H1 (cell line): ENCODE results near the gene FAT1.

Experiments used
- CBX5 ChIP-seq: fragments of 300-800, 300-1000 bp; sonication (generic); IDR thresholded peaks from 2 replicates; pipeline ENCODE4 v1.7.1; 2016; ENCODE audit warnings: antibody characterized with exemption, low read length, low read depth
- CHD2 ChIP-seq: IDR thresholded peaks from 2 replicates; pipeline ENCODE4 v1.6.1; 2012; ENCODE audit warnings: low read length, improper control_type of control experiment
- EGR1 ChIP-seq: IDR thresholded peaks from 2 replicates; pipeline ENCODE4 v1.6.1; 2011; ENCODE audit warnings: low read depth, low read length, borderline replicate concordance
- EZH2 ChIP-seq: fragments of 200-600 bp; sonication (generic); IDR thresholded peaks from 2 replicates; pipeline ENCODE4 v1.7.1; 2012; ENCODE audit warnings: low read depth, mild to moderate bottlenecking, moderate library complexity, low read length, inconsistent platforms; ENCODE audit not compliant: severe bottlenecking
- NRF1 ChIP-seq: IDR thresholded peaks from 2 replicates; pipeline ENCODE4 v1.6.1; 2011; ENCODE audit warnings: mild to moderate bottlenecking, low read depth, low read length, improper control_type of control experiment
- POLR2A ChIP-seq, 2 experiments: IDR thresholded peaks; 1 replicate in 1 of 2; 2 replicates in 1 of 2; pipeline ENCODE4 v1.6.1; 2011; ENCODE audit warnings: low read depth in 2 of 2, low read length in 2 of 2, mild to moderate bottlenecking in 2 of 2; ENCODE audit errors: control extremely low read depth in 1 of 2
- POLR2AphosphoS5 ChIP-seq: IDR thresholded peaks from 2 replicates; pipeline ENCODE4 v1.6.1; 2011; ENCODE audit warnings: low read depth, low read length
- SIN3A ChIP-seq, 2 experiments: IDR thresholded peaks in 1 of 2; conservative IDR thresholded peaks in 1 of 2; 2 replicates each; pipeline ENCODE4 v1.6.1; 2011 to 2012; ENCODE audit warnings: low read length in 2 of 2, improper control_type of control experiment in 1 of 2, low read depth in 1 of 2, mild to moderate bottlenecking in 1 of 2
- SP4 ChIP-seq: IDR thresholded peaks from 2 replicates; pipeline ENCODE4 v1.6.1; 2012; ENCODE audit warnings: low read length, inconsistent platforms
- TF ChIP-seq, protein P1 (sequence below), 3 experiments: IDR thresholded peaks; 1 replicate in 2 of 3; 2 replicates in 1 of 3; pipeline versions ENCODE4 v1.5.1 to v1.6.1; 2011; ENCODE audit warnings: low read length in 3 of 3, mild to moderate bottlenecking in 3 of 3, inconsistent platforms in 2 of 3, low read depth in 1 of 3, moderate library complexity in 1 of 3; ENCODE audit not compliant: insufficient read depth in 1 of 3; ENCODE audit errors: control extremely low read depth in 1 of 3
- TF ChIP-seq, protein P2 (sequence below): IDR thresholded peaks from 2 replicates; pipeline ENCODE4 v1.6.1; 2011; ENCODE audit warnings: low read length, improper control_type of control experiment
- TF ChIP-seq, protein P3 (sequence below): IDR thresholded peaks from 2 replicates; pipeline ENCODE4 v1.6.1; 2012; ENCODE audit warnings: inconsistent platforms

DNA sequence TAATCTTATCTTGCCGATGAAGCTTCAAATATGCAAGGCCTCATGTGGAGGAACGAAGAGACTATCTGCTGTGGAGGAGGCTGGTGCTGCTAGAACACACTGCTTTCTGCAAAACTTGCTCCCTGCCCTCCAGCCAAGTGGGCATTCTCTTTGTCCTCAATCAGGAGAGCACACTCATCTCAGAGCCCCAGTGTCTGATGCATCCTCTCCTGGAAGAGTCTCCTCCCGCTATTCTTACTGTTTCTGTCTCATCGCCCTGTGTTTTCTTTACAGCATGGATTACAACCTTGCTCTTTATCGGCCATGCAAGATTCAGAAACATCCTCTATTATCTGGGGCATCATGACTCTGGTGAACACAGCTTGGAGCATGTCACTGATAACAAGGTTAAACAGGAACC, 100.1 kb downstream of the FAT1 start:
- TF ChIP-seq, protein P1, sequence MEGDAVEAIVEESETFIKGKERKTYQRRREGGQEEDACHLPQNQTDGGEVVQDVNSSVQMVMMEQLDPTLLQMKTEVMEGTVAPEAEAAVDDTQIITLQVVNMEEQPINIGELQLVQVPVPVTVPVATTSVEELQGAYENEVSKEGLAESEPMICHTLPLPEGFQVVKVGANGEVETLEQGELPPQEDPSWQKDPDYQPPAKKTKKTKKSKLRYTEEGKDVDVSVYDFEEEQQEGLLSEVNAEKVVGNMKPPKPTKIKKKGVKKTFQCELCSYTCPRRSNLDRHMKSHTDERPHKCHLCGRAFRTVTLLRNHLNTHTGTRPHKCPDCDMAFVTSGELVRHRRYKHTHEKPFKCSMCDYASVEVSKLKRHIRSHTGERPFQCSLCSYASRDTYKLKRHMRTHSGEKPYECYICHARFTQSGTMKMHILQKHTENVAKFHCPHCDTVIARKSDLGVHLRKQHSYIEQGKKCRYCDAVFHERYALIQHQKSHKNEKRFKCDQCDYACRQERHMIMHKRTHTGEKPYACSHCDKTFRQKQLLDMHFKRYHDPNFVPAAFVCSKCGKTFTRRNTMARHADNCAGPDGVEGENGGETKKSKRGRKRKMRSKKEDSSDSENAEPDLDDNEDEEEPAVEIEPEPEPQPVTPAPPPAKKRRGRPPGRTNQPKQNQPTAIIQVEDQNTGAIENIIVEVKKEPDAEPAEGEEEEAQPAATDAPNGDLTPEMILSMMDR (IDR thresholded peaks at IDR 0.05; ENCODE audit: control extremely low read depth in 1 of 3, insufficient read depth in 1 of 3, low read depth in 1 of 3, low read length in 3 of 3), result no peak
- TF ChIP-seq POLR2AphosphoS5, result no peak
- TF ChIP-seq CBX5, result no peak
- TF ChIP-seq CHD2, result no peak
- TF ChIP-seq, protein P2, sequence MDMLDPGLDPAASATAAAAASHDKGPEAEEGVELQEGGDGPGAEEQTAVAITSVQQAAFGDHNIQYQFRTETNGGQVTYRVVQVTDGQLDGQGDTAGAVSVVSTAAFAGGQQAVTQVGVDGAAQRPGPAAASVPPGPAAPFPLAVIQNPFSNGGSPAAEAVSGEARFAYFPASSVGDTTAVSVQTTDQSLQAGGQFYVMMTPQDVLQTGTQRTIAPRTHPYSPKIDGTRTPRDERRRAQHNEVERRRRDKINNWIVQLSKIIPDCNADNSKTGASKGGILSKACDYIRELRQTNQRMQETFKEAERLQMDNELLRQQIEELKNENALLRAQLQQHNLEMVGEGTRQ, result no peak
- TF ChIP-seq, protein P3, sequence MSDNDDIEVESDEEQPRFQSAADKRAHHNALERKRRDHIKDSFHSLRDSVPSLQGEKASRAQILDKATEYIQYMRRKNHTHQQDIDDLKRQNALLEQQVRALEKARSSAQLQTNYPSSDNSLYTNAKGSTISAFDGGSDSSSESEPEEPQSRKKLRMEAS, result no peak
- no peak for TF ChIP-seq EZH2
- no peak for TF ChIP-seq SIN3A (conservative IDR thresholded peaks at IDR 0.05 in 1 of 2, IDR thresholded peaks at IDR 0.05 in 1 of 2; ENCODE audit: low read depth in 1 of 2, low read length in 2 of 2)
- no peak for TF ChIP-seq EGR1
- no peak for TF ChIP-seq NRF1
- no peak for TF ChIP-seq POLR2A (IDR thresholded peaks at IDR 0.05; ENCODE audit: control extremely low read depth in 1 of 2, low read depth in 2 of 2, low read length in 2 of 2)
- no peak for TF ChIP-seq SP4
